Ovary (tissue), 3 donors: ENCODE results near the gene R3HDM2.

Experiments
- POLR2A ChIP-seq: fragments of 450-650 bp; IDR thresholded peaks from one replicate; pipeline ENCODE4 v1.6.1; 2017; ENCODE audit warnings: antibody characterized with exemption, mild to moderate bottlenecking, moderate library complexity
- TF ChIP-seq, protein P1 (sequence below), 3 donors: fragments of 450-650 bp in 2 of 3; fragments of 200-600 bp in 1 of 3; IDR thresholded peaks; one replicate each; pipeline versions ENCODE4 v1.5.1 to v1.8.0; 2016 to 2022; ENCODE audit warnings: antibody characterized with exemption in 3 of 3, mild to moderate bottlenecking in 1 of 3
- donor health status: DM: no; HTN: no; CAD: no.

DNA sequence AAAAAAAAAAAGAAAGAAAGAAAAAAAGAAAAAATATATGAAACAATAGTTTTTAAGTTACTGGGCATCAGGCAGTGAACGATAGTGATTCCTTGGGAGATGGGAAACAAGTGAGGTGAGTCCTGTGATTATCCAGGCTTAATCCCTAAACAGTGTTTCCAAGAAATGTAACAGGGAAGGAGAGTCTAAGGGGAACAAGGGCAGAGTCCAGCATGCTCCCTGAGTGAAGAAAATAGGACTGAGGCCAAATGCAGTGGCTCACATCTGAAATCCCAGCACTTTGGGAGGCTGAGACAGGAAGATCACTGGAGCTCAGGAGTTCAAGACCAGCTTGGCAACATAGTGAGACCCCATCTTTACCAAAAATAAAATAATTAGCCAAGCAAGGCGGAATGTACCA lies 40.7 kb downstream of the R3HDM2 start:
- TF ChIP-seq, protein P1, sequence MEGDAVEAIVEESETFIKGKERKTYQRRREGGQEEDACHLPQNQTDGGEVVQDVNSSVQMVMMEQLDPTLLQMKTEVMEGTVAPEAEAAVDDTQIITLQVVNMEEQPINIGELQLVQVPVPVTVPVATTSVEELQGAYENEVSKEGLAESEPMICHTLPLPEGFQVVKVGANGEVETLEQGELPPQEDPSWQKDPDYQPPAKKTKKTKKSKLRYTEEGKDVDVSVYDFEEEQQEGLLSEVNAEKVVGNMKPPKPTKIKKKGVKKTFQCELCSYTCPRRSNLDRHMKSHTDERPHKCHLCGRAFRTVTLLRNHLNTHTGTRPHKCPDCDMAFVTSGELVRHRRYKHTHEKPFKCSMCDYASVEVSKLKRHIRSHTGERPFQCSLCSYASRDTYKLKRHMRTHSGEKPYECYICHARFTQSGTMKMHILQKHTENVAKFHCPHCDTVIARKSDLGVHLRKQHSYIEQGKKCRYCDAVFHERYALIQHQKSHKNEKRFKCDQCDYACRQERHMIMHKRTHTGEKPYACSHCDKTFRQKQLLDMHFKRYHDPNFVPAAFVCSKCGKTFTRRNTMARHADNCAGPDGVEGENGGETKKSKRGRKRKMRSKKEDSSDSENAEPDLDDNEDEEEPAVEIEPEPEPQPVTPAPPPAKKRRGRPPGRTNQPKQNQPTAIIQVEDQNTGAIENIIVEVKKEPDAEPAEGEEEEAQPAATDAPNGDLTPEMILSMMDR (IDR thresholded peaks at IDR 0.05) = no peak
- TF ChIP-seq POLR2A = no peak
